HFF-Myc (cell line): Measurements from ENCODE around the gene PPIE.

ENCODE experiments used
- DNase-seq: peaks from one replicate; pipeline ENCODE4 v3.0.0-alpha.2; 2011; ENCODE audit warnings: low read depth; ENCODE audit errors: extremely low read depth
- H3K4me3 ChIP-seq: replicated peaks from 2 replicates; pipeline ENCODE4 v1.5.1; 2011; ENCODE audit warnings: low read depth, mild to moderate bottlenecking, control low read depth, low read length
- TF ChIP-seq, protein P1 (sequence below): IDR thresholded peaks from 2 replicates; pipeline ENCODE4 v1.5.1; 2012; ENCODE audit warnings: mild to moderate bottlenecking, low read depth, low read length, control low read depth; ENCODE audit errors: missing control alignments

Gene PPIE

DNA sequence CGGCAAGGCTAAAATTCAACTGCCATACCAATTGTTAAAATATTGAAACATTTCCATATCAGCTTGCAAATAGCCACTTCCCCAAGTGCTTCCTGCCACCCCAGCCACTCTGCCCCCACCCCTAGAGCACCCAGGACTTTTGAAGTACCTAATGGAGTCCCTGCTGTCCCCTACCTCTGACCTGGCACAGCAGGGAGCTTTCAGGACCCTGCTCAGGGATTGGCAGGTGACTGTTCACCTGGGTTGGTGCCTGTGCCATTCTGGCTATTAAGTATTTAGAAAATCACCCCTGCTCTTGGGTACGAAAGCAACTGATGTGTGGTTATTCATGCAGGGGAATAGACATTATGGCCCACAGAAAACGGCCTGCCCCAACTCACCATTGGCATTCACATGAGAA lies 38.3 kb upstream of the PPIE start:
- TF ChIP-seq, protein P1, sequence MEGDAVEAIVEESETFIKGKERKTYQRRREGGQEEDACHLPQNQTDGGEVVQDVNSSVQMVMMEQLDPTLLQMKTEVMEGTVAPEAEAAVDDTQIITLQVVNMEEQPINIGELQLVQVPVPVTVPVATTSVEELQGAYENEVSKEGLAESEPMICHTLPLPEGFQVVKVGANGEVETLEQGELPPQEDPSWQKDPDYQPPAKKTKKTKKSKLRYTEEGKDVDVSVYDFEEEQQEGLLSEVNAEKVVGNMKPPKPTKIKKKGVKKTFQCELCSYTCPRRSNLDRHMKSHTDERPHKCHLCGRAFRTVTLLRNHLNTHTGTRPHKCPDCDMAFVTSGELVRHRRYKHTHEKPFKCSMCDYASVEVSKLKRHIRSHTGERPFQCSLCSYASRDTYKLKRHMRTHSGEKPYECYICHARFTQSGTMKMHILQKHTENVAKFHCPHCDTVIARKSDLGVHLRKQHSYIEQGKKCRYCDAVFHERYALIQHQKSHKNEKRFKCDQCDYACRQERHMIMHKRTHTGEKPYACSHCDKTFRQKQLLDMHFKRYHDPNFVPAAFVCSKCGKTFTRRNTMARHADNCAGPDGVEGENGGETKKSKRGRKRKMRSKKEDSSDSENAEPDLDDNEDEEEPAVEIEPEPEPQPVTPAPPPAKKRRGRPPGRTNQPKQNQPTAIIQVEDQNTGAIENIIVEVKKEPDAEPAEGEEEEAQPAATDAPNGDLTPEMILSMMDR = no peak
- H3K4me3 ChIP-seq = no peak overlapping the region
- DNase-seq = no peak

DNA sequence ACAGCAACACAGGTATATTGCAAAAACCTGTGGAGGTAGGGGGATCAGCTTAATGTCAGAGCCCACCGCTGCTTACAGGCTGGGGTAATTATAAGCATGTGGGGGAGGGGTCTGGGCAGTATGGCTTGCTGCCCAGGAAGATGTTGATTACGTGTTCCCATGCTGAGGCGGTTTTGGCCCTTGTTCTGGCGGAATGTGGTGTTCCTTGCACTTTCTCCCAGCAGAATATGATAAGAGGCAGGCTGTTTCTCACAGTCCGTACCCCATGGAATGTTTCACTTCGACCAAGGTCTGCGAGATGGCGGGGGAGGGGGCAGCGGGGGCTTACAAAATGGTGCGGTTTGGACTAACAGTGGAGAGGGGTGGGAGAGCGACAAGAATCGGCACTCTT lies 37.6 kb upstream of the PPIE start:
- no peak for DNase-seq
- TF ChIP-seq, protein P1 = no peak
- no peak overlapping the region for H3K4me3 ChIP-seq

DNA sequence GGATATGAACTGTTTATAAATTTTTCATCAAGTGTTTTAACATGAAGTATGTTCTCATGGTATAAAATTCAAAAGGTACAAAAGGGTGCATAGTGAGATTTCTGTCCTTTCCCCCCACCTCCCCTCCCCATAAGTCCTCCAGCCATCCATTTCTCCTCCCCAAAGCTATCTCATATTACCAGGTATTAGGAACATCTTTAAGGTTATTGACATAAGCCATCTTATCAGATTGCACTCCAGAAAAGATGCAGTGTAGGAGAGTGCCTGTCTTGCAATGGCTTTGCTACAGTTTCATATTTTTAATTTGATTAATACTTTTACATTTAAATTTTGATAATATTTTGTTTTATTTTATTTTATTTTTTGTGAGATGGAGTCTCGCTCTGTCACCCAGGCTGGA lies 33.9 kb upstream of the PPIE start:
- no peak overlapping the region for H3K4me3 ChIP-seq
- TF ChIP-seq, protein P1 = no peak
- no peak for DNase-seq

DNA sequence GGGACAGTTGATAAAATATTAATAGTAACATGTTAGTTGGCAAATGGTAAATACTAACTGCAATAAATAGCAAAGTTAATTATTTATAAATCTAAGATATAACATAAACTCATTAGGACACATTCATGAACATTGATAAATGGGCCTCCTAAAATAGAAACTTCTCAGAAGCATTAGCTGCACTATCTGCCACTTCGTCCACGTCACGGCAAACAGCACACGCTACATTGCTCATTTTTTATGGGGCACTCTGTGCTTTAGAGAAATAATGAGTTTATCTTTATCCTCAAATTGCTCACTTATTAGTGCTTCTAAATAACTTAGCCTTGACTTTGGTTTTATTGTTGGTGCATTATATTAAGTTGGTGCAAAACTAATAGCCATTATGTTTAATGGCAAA lies 31.2 kb upstream of the PPIE start:
- H3K4me3 ChIP-seq = no peak overlapping the region
- DNase-seq = no peak
- TF ChIP-seq, protein P1 = no peak

DNA sequence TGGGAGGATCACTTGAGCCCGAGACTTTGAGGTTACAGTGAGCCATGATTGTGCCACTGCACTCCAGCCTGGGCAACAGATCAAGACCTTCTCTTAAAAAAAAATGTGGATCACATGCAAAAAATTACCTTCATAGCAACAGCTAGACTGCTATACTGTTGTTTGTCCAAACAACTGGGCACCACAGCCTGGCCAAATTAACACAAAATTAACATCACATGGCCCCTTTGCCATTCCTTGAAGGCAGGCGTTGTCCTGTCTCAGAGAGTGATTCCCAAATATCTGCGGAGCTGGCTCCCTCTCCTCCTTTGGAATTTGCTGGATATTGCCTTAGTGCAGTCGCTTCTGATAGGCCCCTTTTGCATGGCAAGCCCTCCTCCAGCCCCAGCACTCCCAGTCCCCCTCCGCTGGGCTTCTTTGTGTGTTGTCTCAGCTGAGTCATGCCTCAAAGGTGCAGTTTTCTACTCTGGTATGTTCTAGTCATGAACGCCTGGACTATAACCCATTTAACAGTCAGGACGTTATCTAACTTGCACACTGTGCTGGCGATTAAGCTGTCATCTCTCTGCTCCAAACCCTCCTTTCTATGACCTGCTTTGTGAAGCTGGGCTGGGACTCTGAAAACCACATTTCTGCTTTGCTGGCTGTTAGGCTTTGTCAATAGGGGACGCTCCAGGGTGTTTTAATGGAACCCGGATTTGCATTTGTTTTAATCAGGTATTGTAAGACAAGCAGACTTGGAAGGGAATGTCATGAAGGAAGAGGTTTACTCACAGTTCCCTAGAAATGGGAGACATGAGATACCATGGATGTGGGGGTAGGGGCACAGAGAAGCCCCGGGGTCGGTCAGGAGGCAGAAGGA lies 27.3 kb upstream of the PPIE start:
- TF ChIP-seq, protein P1 = no peak
- no peak overlapping the region for H3K4me3 ChIP-seq
- DNase-seq = no peak

DNA sequence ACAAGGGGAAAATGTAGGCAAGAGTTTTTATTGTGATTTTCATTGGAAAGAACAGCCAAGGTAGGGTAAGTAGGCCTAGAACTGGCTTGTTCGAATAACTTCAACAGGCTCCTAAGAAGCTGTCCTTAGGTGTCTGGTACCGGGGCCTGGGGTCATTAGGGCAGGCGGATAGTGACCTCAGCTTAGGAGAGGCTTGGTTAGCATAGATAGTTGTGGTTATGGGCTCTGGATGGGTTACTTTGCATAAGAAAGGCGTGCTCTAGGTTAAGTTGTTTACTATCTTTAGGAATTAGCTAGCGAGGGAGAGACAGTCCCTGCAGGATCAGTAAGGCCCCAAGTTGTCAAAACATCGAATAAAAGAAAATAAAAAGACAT lies 26.7 kb upstream of the PPIE start:
- no peak for DNase-seq
- no peak overlapping the region for H3K4me3 ChIP-seq
- TF ChIP-seq, protein P1 = no peak

DNA sequence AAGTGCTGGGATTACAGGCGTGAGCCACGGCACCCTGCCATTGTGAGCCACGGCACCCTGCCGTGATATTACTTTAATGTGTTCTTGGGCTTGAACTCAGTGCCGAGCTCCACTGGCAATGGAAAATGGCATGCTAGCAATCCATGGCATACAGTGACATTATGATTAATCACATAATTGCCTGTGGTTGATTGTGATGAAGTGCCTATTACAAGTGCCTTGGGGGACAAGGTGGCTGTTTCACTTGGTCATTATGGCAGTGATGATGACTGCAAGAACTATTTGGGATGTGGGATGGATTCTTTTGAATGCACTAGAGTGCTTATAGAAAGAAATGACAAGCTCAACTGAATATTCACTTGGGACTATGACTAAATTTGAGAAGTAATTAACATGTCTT lies 25.1 kb upstream of the PPIE start:
- no peak overlapping the region for H3K4me3 ChIP-seq
- no peak for DNase-seq
- TF ChIP-seq, protein P1 = no peak
